Measurements from ENCODE around the gene ATG10.

DNA sequence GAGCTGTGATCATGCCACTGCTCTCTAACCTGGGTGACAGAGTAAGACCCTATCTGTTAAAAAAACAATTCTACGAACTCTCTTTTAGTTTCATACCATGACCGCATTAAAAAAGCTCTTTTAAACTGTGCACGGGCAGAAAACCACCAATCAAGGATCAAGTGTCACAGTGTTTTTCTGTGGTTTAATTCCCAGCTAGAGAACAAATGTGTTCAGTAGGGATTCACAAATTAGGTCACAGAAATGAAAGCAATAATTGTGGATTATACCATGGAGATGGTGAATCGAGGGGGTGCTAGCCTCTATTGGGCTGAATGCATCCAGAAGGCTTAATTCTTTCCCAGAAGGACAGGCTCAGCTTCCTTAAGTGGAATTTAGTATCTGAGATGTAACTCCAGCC lies 79.1 kb downstream of the ATG10 start:
- TF ChIP-seq SP1 (IDR thresholded peaks at IDR 0.05): no peak
- TF ChIP-seq BHLHE40 (IDR thresholded peaks at IDR 0.05; ENCODE audit: borderline replicate concordance): no peak
- no peak for TF ChIP-seq FOXM1 (IDR thresholded peaks at IDR 0.05; ENCODE audit: borderline replicate concordance)
- no peak for TF ChIP-seq TARDBP (IDR thresholded peaks at IDR 0.05)
- no peak for TF ChIP-seq ELF4 (IDR thresholded peaks at IDR 0.05)
- no peak for TF ChIP-seq ZNF384 (IDR thresholded peaks at IDR 0.05)
- no peak for TF ChIP-seq FOXK2 (IDR thresholded peaks at IDR 0.05)
- TF ChIP-seq SUZ12 (IDR thresholded peaks at IDR 0.05): no peak
- TF ChIP-seq ARNT (IDR thresholded peaks at IDR 0.05): no peak
- TF ChIP-seq FOXA1 (IDR thresholded peaks at IDR 0.05): no peak

Measured in HEK293T (cell line).